NCI-H1105 treated with DMSO at 0.1 percent for 48 hours (cell line): ENCODE measurements around the gene ERMARD.

Experiments
- DNase-seq: peaks from one replicate; lab custom pipeline; 2025; lab: John Stamatoyannopoulos, UW

The ERMARD gene

DNA sequence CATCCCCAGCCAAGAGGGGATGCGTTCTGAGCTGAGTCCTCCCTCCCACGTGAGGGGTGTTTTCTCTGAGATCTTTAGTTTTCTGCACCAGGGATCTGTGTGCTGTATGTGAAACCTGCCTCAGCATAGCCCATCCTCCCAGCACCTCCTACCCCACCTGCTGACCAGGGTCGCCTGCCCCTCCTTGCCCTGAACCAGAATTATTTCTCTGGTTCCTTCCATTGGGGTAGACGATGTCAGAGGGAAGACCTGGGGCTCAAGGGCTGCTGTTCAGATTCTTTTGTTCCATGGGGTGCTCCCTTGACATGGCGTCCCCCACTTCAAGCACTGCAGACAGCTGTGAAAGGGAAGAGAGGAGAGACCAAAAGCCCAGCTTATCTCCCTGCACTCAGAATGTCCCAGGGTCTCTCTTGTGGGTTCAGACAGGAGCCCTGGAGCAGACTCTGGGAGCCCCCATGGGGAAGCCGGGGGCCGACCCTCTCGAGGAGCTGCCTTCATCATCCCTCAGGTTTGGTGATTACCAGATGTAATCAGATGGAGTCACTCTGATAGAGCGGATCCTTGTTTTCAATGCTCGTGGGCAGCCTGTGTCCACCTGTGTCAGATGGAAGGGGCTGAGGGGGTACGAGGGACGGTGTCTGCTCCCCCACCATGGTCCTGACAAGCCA is 74.3 kb downstream of the ERMARD start:
- DNase-seq, result no peak

- DNase-seq, result no peak
These were observed 75.3 kb downstream of the ERMARD start for GRCh38 chr6:169826697-169827096.

GRCh38 chr6:169827290-169827717 is 75.9 kb downstream of the ERMARD start:
- no peak for DNase-seq

GRCh38 chr6:169828176-169828575 is 76.8 kb downstream of the ERMARD start:
- no peak for DNase-seq

DNA sequence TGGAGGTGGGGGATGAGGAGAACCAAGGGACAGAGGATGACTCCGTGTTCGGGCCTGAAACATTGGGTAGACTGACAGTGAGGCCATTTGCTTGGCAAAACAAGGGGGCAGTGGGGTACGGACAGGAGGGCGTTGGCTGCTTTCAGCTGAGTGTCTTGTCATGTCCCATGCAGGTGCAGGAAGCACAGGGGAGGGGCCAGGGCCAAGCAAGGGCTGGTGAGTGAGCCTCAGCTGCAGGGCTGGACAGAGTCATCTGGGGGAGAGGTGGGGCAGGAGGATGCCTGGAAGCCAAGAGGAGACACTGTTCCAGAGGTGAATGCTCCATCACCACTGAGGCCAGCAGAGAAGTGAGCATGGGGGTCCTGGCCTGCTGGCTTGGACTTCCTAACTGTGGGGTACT is 78.4 kb downstream of the ERMARD start:
- DNase-seq, result no peak

- DNase-seq, result no peak
These were observed 79.5 kb downstream of the ERMARD start for GRCh38 chr6:169830876-169831275.
